ENCODE results near the gene SKIC2. TPM values are rescaled to one million over a fixed set of nuclear protein-coding genes. Genes with fewer than 3 reads are reported as not detected.

The SKIC2 gene
- total and polyA plus RNA-seq, 10 of the 15 experiments (the other 5 are each of a cell fraction or from before 2014, with no cell fraction given): 3.3 to 79.2 (median 32.5) TPM

DNA sequence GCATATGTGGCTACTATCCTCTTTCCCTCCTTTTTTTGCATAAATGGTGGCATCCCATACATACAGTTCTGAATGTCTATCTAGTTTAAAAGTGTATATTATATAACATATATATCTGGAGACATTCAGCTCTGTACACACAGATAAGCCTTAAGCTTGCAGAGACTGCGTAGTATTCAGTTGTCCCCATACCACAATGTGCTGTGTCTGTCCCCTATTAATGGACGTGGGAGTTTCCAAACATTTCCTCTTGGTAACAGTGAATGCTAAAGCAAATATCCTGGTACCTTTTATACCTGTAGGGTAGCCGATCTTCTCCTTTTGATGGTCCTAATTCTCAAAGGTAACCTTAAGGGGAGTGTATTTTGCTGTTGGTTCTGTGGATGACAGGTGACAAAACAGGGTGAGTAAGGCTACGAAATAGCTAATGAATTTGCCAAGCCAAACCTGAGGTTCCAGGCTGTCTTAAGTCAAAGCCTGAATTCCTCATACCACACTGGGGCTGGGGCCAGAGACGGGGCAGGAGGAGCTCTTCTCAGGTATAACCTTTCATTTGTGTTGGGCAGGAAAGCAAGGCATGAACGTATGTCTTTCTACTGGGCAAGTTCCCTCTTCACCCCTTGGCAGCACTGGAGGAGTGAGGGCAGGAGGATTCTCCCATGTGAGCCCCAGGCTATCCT, 39.2 kb upstream of the SKIC2 start (continued):
- TF ChIP-seq, protein P1, sequence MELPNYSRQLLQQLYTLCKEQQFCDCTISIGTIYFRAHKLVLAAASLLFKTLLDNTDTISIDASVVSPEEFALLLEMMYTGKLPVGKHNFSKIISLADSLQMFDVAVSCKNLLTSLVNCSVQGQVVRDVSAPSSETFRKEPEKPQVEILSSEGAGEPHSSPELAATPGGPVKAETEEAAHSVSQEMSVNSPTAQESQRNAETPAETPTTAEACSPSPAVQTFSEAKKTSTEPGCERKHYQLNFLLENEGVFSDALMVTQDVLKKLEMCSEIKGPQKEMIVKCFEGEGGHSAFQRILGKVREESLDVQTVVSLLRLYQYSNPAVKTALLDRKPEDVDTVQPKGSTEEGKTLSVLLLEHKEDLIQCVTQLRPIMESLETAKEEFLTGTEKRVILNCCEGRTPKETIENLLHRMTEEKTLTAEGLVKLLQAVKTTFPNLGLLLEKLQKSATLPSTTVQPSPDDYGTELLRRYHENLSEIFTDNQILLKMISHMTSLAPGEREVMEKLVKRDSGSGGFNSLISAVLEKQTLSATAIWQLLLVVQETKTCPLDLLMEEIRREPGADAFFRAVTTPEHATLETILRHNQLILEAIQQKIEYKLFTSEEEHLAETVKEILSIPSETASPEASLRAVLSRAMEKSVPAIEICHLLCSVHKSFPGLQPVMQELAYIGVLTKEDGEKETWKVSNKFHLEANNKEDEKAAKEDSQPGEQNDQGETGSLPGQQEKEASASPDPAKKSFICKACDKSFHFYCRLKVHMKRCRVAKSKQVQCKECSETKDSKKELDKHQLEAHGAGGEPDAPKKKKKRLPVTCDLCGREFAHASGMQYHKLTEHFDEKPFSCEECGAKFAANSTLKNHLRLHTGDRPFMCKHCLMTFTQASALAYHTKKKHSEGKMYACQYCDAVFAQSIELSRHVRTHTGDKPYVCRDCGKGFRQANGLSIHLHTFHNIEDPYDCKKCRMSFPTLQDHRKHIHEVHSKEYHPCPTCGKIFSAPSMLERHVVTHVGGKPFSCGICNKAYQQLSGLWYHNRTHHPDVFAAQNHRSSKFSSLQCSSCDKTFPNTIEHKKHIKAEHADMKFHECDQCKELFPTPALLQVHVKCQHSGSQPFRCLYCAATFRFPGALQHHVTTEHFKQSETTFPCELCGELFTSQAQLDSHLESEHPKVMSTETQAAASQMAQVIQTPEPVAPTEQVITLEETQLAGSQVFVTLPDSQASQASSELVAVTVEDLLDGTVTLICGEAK (IDR thresholded peaks at IDR 0.05; ENCODE audit: borderline replicate concordance): no peak
- TF ChIP-seq ZNF687 (IDR thresholded peaks at IDR 0.05) (no peak), BMI1 (IDR thresholded peaks at IDR 0.05; ENCODE audit: borderline replicate concordance) (no peak), SKIL (IDR thresholded peaks at IDR 0.05; ENCODE audit: low read depth, poor library complexity, severe bottlenecking) (no peak), NFYA (IDR thresholded peaks at IDR 0.05; ENCODE audit: borderline replicate concordance, low read depth, low read length) (no peak), ZSCAN29 (IDR thresholded peaks at IDR 0.05) (no peak)

All from GM12878 (cell line).